ENCODE results near the gene ELMO1.

The ELMO1 gene

GRCh38 chr7:37000511-37000910 is 448.2 kb downstream of the ELMO1 start:
- TF ChIP-seq CTCF (IDR thresholded peaks at IDR 0.05; ENCODE audit: extremely low read depth, insufficient read depth, missing control alignments) = no peak
- DNase-seq (ENCODE audit: low spot score) = no peak
- in situ Hi-C loops (cut with MboI; ENCODE audit: low pct_unique_long_range_greater_than_20kb, low sequenced_read_pairs, unreplicated experiment) = no loop called here

DNA sequence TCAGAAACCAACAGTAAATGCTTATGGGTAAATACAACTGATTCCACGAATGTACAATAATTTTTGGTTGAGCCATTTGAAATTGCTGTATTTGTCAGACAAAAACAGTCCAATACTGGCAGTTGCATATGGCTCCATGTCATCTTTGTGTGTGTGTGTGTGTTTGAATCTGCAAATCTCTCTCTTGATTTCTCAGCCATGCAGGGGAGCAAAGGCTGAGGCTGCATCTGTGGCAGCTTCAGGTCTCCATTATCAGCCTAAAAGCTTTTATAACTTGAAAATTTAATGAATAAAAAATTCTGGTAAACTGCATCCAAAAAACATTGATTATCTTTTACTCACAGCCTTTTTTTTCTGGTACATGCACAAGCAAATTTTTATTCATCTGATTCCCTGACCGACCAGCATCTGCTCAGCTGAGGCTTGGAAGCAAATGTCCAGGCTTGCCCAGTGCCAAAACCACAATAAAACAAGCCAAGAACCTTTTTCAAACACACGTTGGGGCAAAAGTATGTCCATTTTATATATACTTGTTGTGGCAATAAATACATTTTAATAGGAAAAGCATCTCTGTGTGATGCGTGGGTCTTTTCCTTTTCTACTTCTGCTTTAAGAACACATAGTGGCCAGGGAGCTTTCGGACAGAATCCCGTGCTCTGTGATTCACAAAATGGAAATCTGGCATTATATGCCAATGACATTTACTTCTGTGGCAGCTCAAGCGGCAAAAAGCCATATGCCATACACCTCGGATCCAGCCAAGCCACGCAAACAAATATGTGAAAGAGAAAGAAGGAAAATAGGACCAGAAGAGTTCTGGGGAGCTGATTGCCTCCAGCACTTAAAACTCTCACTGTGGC is 448.8 kb downstream of the ELMO1 start:
- no peak for TF ChIP-seq CTCF (IDR thresholded peaks at IDR 0.05; ENCODE audit: extremely low read depth, insufficient read depth, missing control alignments)
- in situ Hi-C loops (cut with MboI; ENCODE audit: low pct_unique_long_range_greater_than_20kb, low sequenced_read_pairs, unreplicated experiment) = loop anchor here (25.0 kb wide), 1 partner anchor 187 kb away; no protein-coding TSS in a partner anchor
- no peak for DNase-seq (ENCODE audit: low spot score)

DNA sequence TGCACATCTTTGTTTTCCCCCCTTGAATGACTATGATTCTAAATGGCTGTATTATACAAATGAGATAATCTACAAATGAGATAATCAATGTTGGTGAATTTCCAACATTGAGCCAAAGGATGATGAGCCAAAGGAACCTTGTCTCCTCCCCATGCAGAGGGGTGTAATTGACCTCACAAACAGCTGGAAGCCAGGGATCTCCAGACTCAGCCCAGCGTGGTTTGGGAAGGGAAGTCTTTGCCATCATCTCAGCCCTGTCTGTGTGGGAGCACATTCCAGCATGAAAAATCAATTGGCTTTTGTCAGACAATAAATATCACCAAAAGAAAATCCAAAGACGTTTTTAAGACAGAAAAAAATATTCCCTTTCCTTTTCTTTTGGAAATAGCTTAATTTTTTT is 452.9 kb downstream of the ELMO1 start:
- in situ Hi-C loops (cut with MboI; ENCODE audit: low pct_unique_long_range_greater_than_20kb, low sequenced_read_pairs, unreplicated experiment) = loop anchor here (25.0 kb wide), 1 partner anchor 192 kb away; no protein-coding TSS in a partner anchor
- no peak for TF ChIP-seq CTCF (IDR thresholded peaks at IDR 0.05; ENCODE audit: extremely low read depth, insufficient read depth, missing control alignments)
- no peak for DNase-seq (ENCODE audit: low spot score)

GRCh38 chr7:36994456-36995112 is 454.1 kb downstream of the ELMO1 start:
- in situ Hi-C loops (cut with MboI; ENCODE audit: low pct_unique_long_range_greater_than_20kb, low sequenced_read_pairs, unreplicated experiment) = loop anchor here (25.0 kb wide), 1 partner anchor 193 kb away; no protein-coding TSS in a partner anchor
- no peak for TF ChIP-seq CTCF (IDR thresholded peaks at IDR 0.05; ENCODE audit: extremely low read depth, insufficient read depth, missing control alignments)
- no peak for DNase-seq (ENCODE audit: low spot score)

DNA sequence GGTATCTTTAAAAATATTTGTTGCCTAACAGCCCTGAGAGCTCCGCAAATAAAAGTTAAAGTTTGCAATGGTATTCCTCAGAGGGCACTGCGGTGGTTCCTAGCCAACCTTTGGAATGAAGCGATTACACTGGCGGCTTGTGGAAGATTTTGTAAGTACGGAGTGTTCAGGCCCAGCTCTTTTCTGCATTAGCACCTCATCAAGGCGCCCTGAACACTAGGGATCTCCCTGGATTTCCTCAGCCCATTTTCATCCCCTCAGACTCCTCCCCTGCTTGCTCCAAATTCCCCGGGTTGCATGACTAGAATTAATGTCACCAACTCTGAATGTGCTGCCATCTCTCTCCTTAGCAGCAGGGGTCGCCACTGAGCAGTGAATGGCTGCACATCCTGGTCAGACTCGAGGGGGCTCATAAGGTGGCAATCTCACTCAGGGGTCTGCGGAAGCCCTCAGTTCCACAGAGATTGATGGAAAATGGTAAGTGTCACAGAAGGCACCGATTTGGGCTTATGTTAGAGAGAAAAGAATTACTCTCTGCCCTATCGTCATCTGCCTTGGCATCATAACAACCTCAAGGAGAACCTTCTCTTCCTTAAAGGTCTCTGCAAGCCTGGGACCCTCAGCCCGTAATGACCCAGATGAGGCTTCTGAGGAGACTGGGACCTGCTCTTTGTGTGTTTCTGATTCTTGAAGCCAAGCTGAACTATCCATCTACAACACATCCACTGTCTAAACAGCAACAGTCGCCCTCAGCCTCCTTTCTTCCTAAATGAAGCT is 461.5 kb downstream of the ELMO1 start:
- DNase-seq (ENCODE audit: low spot score) = peak; percentile 65
- in situ Hi-C loops (cut with MboI; ENCODE audit: low pct_unique_long_range_greater_than_20kb, low sequenced_read_pairs, unreplicated experiment) = loop anchor here (25.0 kb wide), 1 partner anchor 200 kb away; no protein-coding TSS in a partner anchor
- peak; percentile 89 for TF ChIP-seq CTCF (IDR thresholded peaks at IDR 0.05; ENCODE audit: extremely low read depth, insufficient read depth, missing control alignments)

DNA sequence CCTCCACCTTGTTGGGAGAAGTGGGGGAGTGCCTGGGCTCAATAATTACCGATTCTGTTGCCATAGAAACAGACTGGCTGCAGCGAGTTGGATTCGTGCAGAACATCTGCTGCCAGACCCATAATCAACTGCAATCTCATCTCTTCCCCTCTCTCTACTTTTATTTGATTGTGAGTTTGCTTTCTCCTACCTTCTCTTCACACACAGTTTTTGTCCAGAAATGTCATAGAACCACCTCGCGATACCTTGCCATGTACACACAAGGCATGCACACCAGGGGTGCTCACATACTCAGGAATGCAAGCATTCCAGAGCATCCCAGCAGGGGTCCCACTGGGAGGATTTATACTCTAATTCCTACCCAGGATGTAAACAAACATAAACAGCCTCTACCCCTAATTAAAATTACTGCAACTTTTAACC is 462.1 kb downstream of the ELMO1 start:
- DNase-seq (ENCODE audit: low spot score) = no peak
- in situ Hi-C loops (cut with MboI; ENCODE audit: low pct_unique_long_range_greater_than_20kb, low sequenced_read_pairs, unreplicated experiment) = loop anchor here (25.0 kb wide), 1 partner anchor 201 kb away; no protein-coding TSS in a partner anchor
- no peak for TF ChIP-seq CTCF (IDR thresholded peaks at IDR 0.05; ENCODE audit: extremely low read depth, insufficient read depth, missing control alignments)

All from GM13977 (cell line).